ENCODE measurements around the gene LRRC25.

GRCh38 chr19:18364826-18365528 is 32.4 kb downstream of the LRRC25 start:
- TF ChIP-seq CTCF (IDR thresholded peaks at IDR 0.05; ENCODE audit: low read depth, low read length) = no peak
- no peak for TF ChIP-seq POLR2A (IDR thresholded peaks at IDR 0.05; ENCODE audit: extremely low read depth, insufficient read length)
- no peak for TF ChIP-seq MYC (IDR thresholded peaks at IDR 0.05; ENCODE audit: low read depth, low read length)
